HG03520 (cell line): Measurements from ENCODE around the gene DLG5.

ENCODE experiments used
- ATAC-seq: cut with Tn5 transposase; IDR thresholded peaks from one replicate; pipeline ENCODE4 v1.9.1; 2021; ENCODE audit warnings: mild to moderate bottlenecking, moderate library complexity; ENCODE audit not compliant: unreplicated experiment

DLG5 gene

GRCh38 chr10:77911535-77912123 is 14.9 kb downstream of the DLG5 start:
- ATAC-seq = no peak

GRCh38 chr10:77910524-77911145 is 15.9 kb downstream of the DLG5 start:
- no peak for ATAC-seq

GRCh38 chr10:77909749-77910375 is 16.7 kb downstream of the DLG5 start:
- ATAC-seq = no peak

- no peak for ATAC-seq
Observed at GRCh38 chr10:77909021-77909748, 17.4 kb downstream of the DLG5 start.

GRCh38 chr10:77907900-77908717 is 18.4 kb downstream of the DLG5 start:
- ATAC-seq = no peak

- no peak for ATAC-seq
Observed at GRCh38 chr10:77907462-77907861, 19.1 kb downstream of the DLG5 start.

GRCh38 chr10:77906951-77907421 is 19.6 kb downstream of the DLG5 start:
- no peak for ATAC-seq

GRCh38 chr10:77905781-77906180 is 20.8 kb downstream of the DLG5 start:
- ATAC-seq = no peak

- ATAC-seq = no peak
Observed at GRCh38 chr10:77905086-77905748, 21.3 kb downstream of the DLG5 start.

GRCh38 chr10:77904100-77904840 is 22.3 kb downstream of the DLG5 start:
- ATAC-seq = no peak

- ATAC-seq = no peak
Observed at GRCh38 chr10:77902159-77902558, 24.4 kb downstream of the DLG5 start.

- ATAC-seq = no peak
Observed at GRCh38 chr10:77901743-77902142, 24.8 kb downstream of the DLG5 start.

GRCh38 chr10:77899690-77900089 is 26.9 kb downstream of the DLG5 start:
- no peak for ATAC-seq

- ATAC-seq = no peak
Observed at GRCh38 chr10:77899080-77899477, 27.5 kb downstream of the DLG5 start.

GRCh38 chr10:77898323-77899079 is 28.1 kb downstream of the DLG5 start:
- no peak for ATAC-seq

- ATAC-seq = no peak
Observed at GRCh38 chr10:77896058-77896457, 30.5 kb downstream of the DLG5 start.

- no peak for ATAC-seq
Observed at GRCh38 chr10:77894058-77894457, 32.5 kb downstream of the DLG5 start.

- no peak for ATAC-seq
Observed at GRCh38 chr10:77893386-77893785, 33.2 kb downstream of the DLG5 start.

- ATAC-seq = no peak
Observed at GRCh38 chr10:77892761-77893160, 33.8 kb downstream of the DLG5 start.
